OCI-LY1 (cell line): ENCODE measurements around the gene TNPO2.

Experiments
- EZH2 ChIP-seq: fragments of 200-600 bp; sonication (generic), shearing (Covaris generic); IDR thresholded peaks from 2 replicates; pipeline ENCODE4 v1.8.0; 2017; ENCODE audit warnings: borderline replicate concordance, mixed run types, mild to moderate bottlenecking, antibody characterized with exemption, low read length, moderate library complexity, mixed read lengths
- TF ChIP-seq, protein P1 (sequence below): fragments of 200-600 bp; sonication (generic), shearing (Covaris generic); IDR thresholded peaks from 2 replicates; pipeline ENCODE4 v1.5.1; 2017; ENCODE audit warnings: mild to moderate bottlenecking, antibody characterized with exemption, low read length, moderate library complexity, mixed read lengths

DNA sequence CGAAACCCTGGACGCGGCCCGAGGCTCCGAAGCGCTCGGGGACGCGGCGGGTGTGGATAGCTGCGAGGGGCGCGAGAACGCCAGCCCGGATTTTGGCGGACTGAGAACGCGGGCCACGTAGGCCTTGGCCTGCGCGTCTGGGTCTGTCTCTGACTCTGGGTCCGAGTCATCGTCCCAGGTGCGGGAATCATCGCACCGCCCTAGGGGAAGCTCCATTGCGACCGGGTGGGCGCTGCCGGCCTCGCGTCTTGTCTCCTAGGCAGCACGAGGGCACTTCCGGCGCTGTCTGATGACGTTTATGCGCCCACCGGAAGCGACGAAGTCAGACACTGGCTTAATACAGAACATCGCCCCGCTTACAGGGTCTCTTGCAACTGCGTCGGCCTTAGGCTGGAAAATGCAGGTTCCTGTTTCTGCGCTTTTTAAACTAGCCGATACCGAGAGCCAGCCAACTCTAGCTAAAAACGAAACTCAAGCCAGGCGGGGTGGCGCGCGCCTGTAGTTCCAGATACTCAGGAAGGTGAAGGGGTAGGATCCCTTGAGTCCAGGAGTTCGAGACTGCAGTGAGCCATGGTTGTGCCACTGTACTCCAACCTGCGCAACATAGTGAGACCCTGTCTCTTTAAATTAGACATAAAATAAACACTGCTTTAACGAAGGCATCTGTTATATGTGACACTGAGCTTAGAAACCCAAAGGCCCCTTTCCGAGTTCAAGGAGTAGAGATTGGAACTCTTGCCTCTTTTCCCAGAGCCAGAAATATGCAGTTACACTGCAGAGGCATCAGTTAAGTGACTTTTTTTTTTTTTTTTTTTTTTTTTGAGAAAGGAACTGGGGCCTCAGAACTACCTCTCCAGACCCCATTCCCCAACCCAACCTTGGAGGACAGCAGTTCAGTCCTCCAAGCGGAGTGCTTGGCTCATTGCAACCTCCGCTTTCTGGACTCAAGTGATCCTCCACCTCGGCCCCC, 27.1 kb downstream of the TNPO2 start, which contains the start of gene FBXW9:
- TF ChIP-seq, protein P1, sequence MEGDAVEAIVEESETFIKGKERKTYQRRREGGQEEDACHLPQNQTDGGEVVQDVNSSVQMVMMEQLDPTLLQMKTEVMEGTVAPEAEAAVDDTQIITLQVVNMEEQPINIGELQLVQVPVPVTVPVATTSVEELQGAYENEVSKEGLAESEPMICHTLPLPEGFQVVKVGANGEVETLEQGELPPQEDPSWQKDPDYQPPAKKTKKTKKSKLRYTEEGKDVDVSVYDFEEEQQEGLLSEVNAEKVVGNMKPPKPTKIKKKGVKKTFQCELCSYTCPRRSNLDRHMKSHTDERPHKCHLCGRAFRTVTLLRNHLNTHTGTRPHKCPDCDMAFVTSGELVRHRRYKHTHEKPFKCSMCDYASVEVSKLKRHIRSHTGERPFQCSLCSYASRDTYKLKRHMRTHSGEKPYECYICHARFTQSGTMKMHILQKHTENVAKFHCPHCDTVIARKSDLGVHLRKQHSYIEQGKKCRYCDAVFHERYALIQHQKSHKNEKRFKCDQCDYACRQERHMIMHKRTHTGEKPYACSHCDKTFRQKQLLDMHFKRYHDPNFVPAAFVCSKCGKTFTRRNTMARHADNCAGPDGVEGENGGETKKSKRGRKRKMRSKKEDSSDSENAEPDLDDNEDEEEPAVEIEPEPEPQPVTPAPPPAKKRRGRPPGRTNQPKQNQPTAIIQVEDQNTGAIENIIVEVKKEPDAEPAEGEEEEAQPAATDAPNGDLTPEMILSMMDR: no peak
- no peak for TF ChIP-seq EZH2
